H9 (cell line): ENCODE measurements around the gene ERC1. TPM values are rescaled to one million over a fixed set of nuclear protein-coding genes. Genes with fewer than 3 reads are reported as not detected.

Experiments used
- DNase-seq: peaks from one replicate; pipeline ENCODE4 v3.0.0-alpha.2; 2017
- H2AFZ ChIP-seq: one replicate; pipeline ENCODE4 v1.6.1; 2013; ENCODE audit warnings: mild to moderate bottlenecking, low read length, control low read depth, moderate library complexity
- H2AK5ac ChIP-seq: 2 replicates; pipeline ENCODE4 v1.6.1; 2013; ENCODE audit warnings: low read length, control low read depth, mixed read lengths; ENCODE audit not compliant: insufficient read length
- H2BK120ac ChIP-seq: one replicate; pipeline ENCODE4 v1.6.1; 2013; ENCODE audit warnings: low read depth, mild to moderate bottlenecking, low read length, control low read depth, inconsistent platforms; ENCODE audit not compliant: poor library complexity, severe bottlenecking
- H2BK12ac ChIP-seq: 2 replicates; pipeline ENCODE4 v1.6.1; 2013; ENCODE audit warnings: low read length, control low read depth, mixed read lengths, low read depth; ENCODE audit not compliant: insufficient read length
- H2BK15ac ChIP-seq: 2 replicates; pipeline ENCODE4 v1.6.1; 2013; ENCODE audit warnings: low read depth, low read length, control low read depth
- H2BK20ac ChIP-seq: one replicate; pipeline ENCODE4 v1.6.1; 2013; ENCODE audit warnings: low read depth, mild to moderate bottlenecking, low read length, control low read depth, inconsistent platforms; ENCODE audit not compliant: poor library complexity, severe bottlenecking
- H2BK5ac ChIP-seq: 2 replicates; pipeline ENCODE4 v1.6.1; 2013; ENCODE audit warnings: low read length, control low read depth, mixed read lengths; ENCODE audit not compliant: insufficient read length
- H3K14ac ChIP-seq: 2 replicates; pipeline ENCODE4 v1.6.1; 2013; ENCODE audit warnings: low read length, control low read depth; ENCODE audit not compliant: insufficient read depth
- H3K18ac ChIP-seq: 2 replicates; pipeline ENCODE4 v1.6.1; 2013; ENCODE audit warnings: low read depth, mild to moderate bottlenecking, mixed read lengths, low read length, control low read depth; ENCODE audit not compliant: insufficient read length
- H3K23ac ChIP-seq: 2 replicates; pipeline ENCODE4 v1.6.1; 2013; ENCODE audit warnings: low read length, control low read depth, mixed read lengths, low read depth; ENCODE audit not compliant: insufficient read length
- H3K23me2 ChIP-seq: 2 replicates; pipeline ENCODE4 v1.6.1; 2013; ENCODE audit warnings: low read depth, mild to moderate bottlenecking, mixed read lengths, low read length, control low read depth; ENCODE audit not compliant: insufficient read length, poor library complexity, severe bottlenecking
- H3K27ac ChIP-seq: 2 replicates; pipeline ENCODE4 v1.5.1; 2013; ENCODE audit warnings: low read length, control low read depth, mixed read lengths, low read depth; ENCODE audit not compliant: insufficient read length
- H3K27me3 ChIP-seq: 2 replicates; pipeline ENCODE4 v1.6.1; 2013; ENCODE audit warnings: low read length, control low read depth, inconsistent platforms; ENCODE audit not compliant: insufficient read depth
- H3K4ac ChIP-seq: 2 replicates; pipeline ENCODE4 v1.6.1; 2013; ENCODE audit warnings: low read depth, mild to moderate bottlenecking, control low read depth, inconsistent platforms, low read length, moderate library complexity
- H3K4me1 ChIP-seq: 2 replicates; pipeline ENCODE4 v1.6.1; 2013; ENCODE audit warnings: low read length, control low read depth, inconsistent platforms; ENCODE audit not compliant: insufficient read depth
- H3K4me2 ChIP-seq: 2 replicates; pipeline ENCODE4 v1.6.1; 2013; ENCODE audit warnings: low read length, control low read depth, mixed read lengths; ENCODE audit not compliant: insufficient read length, insufficient read depth
- H3K56ac ChIP-seq: 2 replicates; pipeline ENCODE4 v1.6.1; 2013; ENCODE audit warnings: low read depth, mild to moderate bottlenecking, mixed read lengths, low read length, control low read depth; ENCODE audit not compliant: insufficient read length
- H3K79me1 ChIP-seq: 2 replicates; pipeline ENCODE4 v1.6.1; 2013; ENCODE audit warnings: low read depth, mild to moderate bottlenecking, moderate library complexity, low read length, control low read depth, inconsistent platforms; ENCODE audit not compliant: insufficient read depth, poor library complexity, severe bottlenecking
- H3K79me2 ChIP-seq: 2 replicates; pipeline ENCODE4 v1.6.1; 2013; ENCODE audit warnings: low read length, control low read depth, inconsistent platforms; ENCODE audit not compliant: insufficient read depth
- H3K9ac ChIP-seq: 2 replicates; pipeline ENCODE4 v1.6.1; 2013; ENCODE audit warnings: low read length, control low read depth, mixed read lengths; ENCODE audit not compliant: insufficient read length; ENCODE audit errors: extremely low read depth
- H3K9me3 ChIP-seq: one replicate; pipeline ENCODE4 v1.6.1; 2013; ENCODE audit warnings: low read depth, low read length, inconsistent platforms; ENCODE audit not compliant: control insufficient read depth
- H3T11ph ChIP-seq: one replicate; pipeline ENCODE4 v1.6.1; 2013; ENCODE audit warnings: mild to moderate bottlenecking, low read length, control low read depth, inconsistent platforms
- H4K20me1 ChIP-seq: one replicate; pipeline ENCODE4 v1.6.1; 2013; ENCODE audit not compliant: control insufficient read depth, insufficient read length, insufficient read depth
- H4K5ac ChIP-seq: 2 replicates; pipeline ENCODE4 v1.6.1; 2013; ENCODE audit warnings: low read depth, mild to moderate bottlenecking, mixed read lengths, low read length, control low read depth; ENCODE audit not compliant: insufficient read length
- H4K8ac ChIP-seq: replicated peaks from 2 replicates; pipeline ENCODE4 v1.6.1; 2013; ENCODE audit warnings: low read length, control low read depth, mixed read lengths, low read depth; ENCODE audit not compliant: insufficient read length
- H4K91ac ChIP-seq: 2 replicates; pipeline ENCODE4 v1.6.1; 2013; ENCODE audit warnings: low read depth, mild to moderate bottlenecking, moderate library complexity, mixed read lengths, low read length, control low read depth; ENCODE audit not compliant: insufficient read length
- H3K27ac Mint-ChIP-seq, 3 experiments: 2 replicates in 2 of 3; 3 replicates in 1 of 3; pipeline ENCODE4 v1.8.0; 2020 to 2021; ENCODE audit warnings: mixed read lengths in 3 of 3, mild to moderate bottlenecking in 1 of 3, moderate library complexity in 1 of 3
- H3K27me3 Mint-ChIP-seq: 2 replicates; pipeline ENCODE4 v1.8.0; 2021; ENCODE audit warnings: low read depth, mild to moderate bottlenecking, moderate library complexity, mixed read lengths
- H3K36me3 Mint-ChIP-seq, 3 experiments: 2 replicates in 2 of 3; 3 replicates in 1 of 3; pipeline ENCODE4 v1.8.0; 2020 to 2021; ENCODE audit warnings: low read depth in 3 of 3, mixed read lengths in 3 of 3; ENCODE audit not compliant: insufficient read depth in 1 of 3
- H3K4me1 Mint-ChIP-seq, 2 experiments: 2 replicates each; pipeline ENCODE4 v1.8.0; 2020; ENCODE audit warnings: mixed read lengths in 2 of 2
- H3K4me3 Mint-ChIP-seq, 2 experiments: 2 replicates in 1 of 2; 3 replicates in 1 of 2; pipeline ENCODE4 v1.8.0; 2020 to 2021; ENCODE audit warnings: mild to moderate bottlenecking in 2 of 2, mixed read lengths in 2 of 2, moderate library complexity in 1 of 2
- H3K9me3 Mint-ChIP-seq, 2 experiments: 2 replicates in 1 of 2; 3 replicates in 1 of 2; pipeline ENCODE4 v1.8.0; 2020; ENCODE audit warnings: mild to moderate bottlenecking in 2 of 2, mixed read lengths in 2 of 2, moderate library complexity in 1 of 2
- WGBS: extraction: QIAGEN DNeasy Blood & Tissue Kit; methylation state at CpG from one replicate; pipeline ENCODE4 v1.1.7; 2013; ENCODE audit warnings: missing lambda C conversion rate, low lambda C conversion rate, mixed read lengths; ENCODE audit not compliant: insufficient read length; ENCODE audit errors: extremely low coverage; 5-methylcytosine and 5-hydroxymethylcytosine counted together
- total RNA-seq: library from RNA; stranded (reverse); gene quantifications from 2 replicates; pipeline ENCODE4 v1.2.1, GENCODE V29; 2021
- TF ChIP-seq, protein P1 (sequence below): fragments of 200-600 bp; sonication (generic); conservative IDR thresholded peaks from 3 replicates; pipeline ENCODE4 v1.8.0; 2021; ENCODE audit warnings: antibody characterized with exemption, mild to moderate bottlenecking

Gene ERC1
- total RNA-seq, 1 experiment from 2014 or later = 51.2 TPM

DNA sequence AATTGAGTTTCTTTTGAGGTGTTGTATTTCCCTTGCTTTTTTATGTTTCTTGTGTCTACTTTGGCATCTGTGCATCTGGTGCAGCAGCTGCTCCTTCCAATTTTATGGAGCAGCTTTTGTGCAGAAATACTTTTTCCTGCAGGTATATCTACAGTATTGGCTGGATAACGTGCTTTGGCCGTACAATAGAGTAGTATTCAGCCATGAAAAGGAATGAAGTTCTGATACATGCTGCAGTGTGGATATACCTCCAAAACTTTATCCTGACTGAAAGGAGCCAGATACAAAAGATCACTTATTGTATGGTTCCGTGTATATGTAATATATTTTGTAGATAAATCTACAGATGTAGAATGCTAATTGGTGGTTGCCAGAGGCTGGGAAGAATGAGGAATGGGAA is 74.6 kb downstream of the ERC1 start:
- H3K27me3 ChIP-seq = no peaks in the 10 kb centered on the region
- H3T11ph ChIP-seq = no peak overlapping the region
- no peak overlapping the region for H3K18ac ChIP-seq
- H2BK15ac ChIP-seq = no peak overlapping the region
- Mint-ChIP-seq H3K27me3 (no peaks in the 10 kb centered on the region), H3K4me3 (no peak overlapping the region), H3K9me3 (peaks cover 27 to 28% of the 10 kb centered on the region in 2 experiments), H3K27ac (peak overlapping the region in 1 of 3 experiments; percentile 6; a peak in 1 of 7 replicates), H3K36me3 (peaks cover 15 to 28% (median 20%) of the 10 kb centered on the region in 3 experiments), H3K4me1 (peaks cover 3% of the 10 kb centered on the region in 2 experiments; a peak in 1 of 4 replicates)
- H2BK5ac ChIP-seq = no peak overlapping the region
- H3K4me1 ChIP-seq = no peaks in the 10 kb centered on the region
- H4K20me1 ChIP-seq = no peaks in the 10 kb centered on the region
- no peak overlapping the region for H3K9ac ChIP-seq
- no peak overlapping the region for H2AK5ac ChIP-seq
- H3K4ac ChIP-seq = no peak overlapping the region
- no peaks in the 10 kb centered on the region for H3K23me2 ChIP-seq
- no peak overlapping the region for H3K14ac ChIP-seq
- no peak overlapping the region for H4K8ac ChIP-seq
- DNase-seq = no peak
- no peak overlapping the region for H2BK20ac ChIP-seq
- H3K27ac ChIP-seq = no peak overlapping the region
- H3K79me1 ChIP-seq = peaks cover 5% of the 10 kb centered on the region
- no peak overlapping the region for H3K4me2 ChIP-seq
- no CpG with 5 or more reads among the region's 3 CpGs for WGBS
- H4K91ac ChIP-seq = no peak overlapping the region
- no peak overlapping the region for H2BK120ac ChIP-seq
- H4K5ac ChIP-seq = no peak overlapping the region
- TF ChIP-seq, protein P1, sequence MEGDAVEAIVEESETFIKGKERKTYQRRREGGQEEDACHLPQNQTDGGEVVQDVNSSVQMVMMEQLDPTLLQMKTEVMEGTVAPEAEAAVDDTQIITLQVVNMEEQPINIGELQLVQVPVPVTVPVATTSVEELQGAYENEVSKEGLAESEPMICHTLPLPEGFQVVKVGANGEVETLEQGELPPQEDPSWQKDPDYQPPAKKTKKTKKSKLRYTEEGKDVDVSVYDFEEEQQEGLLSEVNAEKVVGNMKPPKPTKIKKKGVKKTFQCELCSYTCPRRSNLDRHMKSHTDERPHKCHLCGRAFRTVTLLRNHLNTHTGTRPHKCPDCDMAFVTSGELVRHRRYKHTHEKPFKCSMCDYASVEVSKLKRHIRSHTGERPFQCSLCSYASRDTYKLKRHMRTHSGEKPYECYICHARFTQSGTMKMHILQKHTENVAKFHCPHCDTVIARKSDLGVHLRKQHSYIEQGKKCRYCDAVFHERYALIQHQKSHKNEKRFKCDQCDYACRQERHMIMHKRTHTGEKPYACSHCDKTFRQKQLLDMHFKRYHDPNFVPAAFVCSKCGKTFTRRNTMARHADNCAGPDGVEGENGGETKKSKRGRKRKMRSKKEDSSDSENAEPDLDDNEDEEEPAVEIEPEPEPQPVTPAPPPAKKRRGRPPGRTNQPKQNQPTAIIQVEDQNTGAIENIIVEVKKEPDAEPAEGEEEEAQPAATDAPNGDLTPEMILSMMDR = no peak
- H3K79me2 ChIP-seq = peaks cover 3% of the 10 kb centered on the region; the same call in 1 of the 2 replicates
- H3K56ac ChIP-seq = no peak overlapping the region
- H2AFZ ChIP-seq = no peak overlapping the region
- no peak overlapping the region for H3K23ac ChIP-seq
- H3K9me3 ChIP-seq = peaks cover 6% of the 10 kb centered on the region
- H2BK12ac ChIP-seq = no peak overlapping the region
